Parathyroid adenoma (tissue), 2 donors: ENCODE data around the gene ADGB.

ENCODE experiments used
- H2AFZ ChIP-seq: fragments of 300-600 bp; sonication (generic); one replicate; pipeline ENCODE4 v1.7.0; 2017; ENCODE audit warnings: antibody characterized with exemption, mild to moderate bottlenecking
- H3K27ac ChIP-seq: fragments of 300-600 bp; sonication (generic); one replicate; pipeline ENCODE4 v1.7.0; 2017
- H3K27me3 ChIP-seq: fragments of 300-600 bp; sonication (generic); one replicate; pipeline ENCODE4 v1.7.0; 2017; ENCODE audit warnings: low read length; ENCODE audit not compliant: control insufficient read depth, insufficient read depth
- H3K36me3 ChIP-seq: fragments of 300-600 bp; sonication (generic); one replicate; pipeline ENCODE4 v1.7.0; 2017; ENCODE audit warnings: low read length; ENCODE audit not compliant: control insufficient read depth, insufficient read depth
- H3K4me1 ChIP-seq: fragments of 300-600 bp; sonication (generic); one replicate; pipeline ENCODE4 v1.7.0; 2017; ENCODE audit warnings: control low read depth
- H3K4me2 ChIP-seq: fragments of 300-600 bp; sonication (generic); one replicate; pipeline ENCODE4 v1.7.0; 2017; ENCODE audit warnings: low read length
- H3K4me3 ChIP-seq: fragments of 300-600 bp; sonication (generic); one replicate; pipeline ENCODE4 v1.7.0; 2017; ENCODE audit warnings: low read depth, low read length
- H3K79me2 ChIP-seq: fragments of 300-600 bp; sonication (generic); one replicate; pipeline ENCODE4 v1.7.0; 2017; ENCODE audit warnings: control low read depth
- H3K9ac ChIP-seq: fragments of 300-600 bp; sonication (generic); one replicate; pipeline ENCODE4 v1.7.0; 2017; ENCODE audit warnings: mild to moderate bottlenecking
- H3K9me3 ChIP-seq: fragments of 300-600 bp; sonication (generic); one replicate; pipeline ENCODE4 v1.7.0; 2017; ENCODE audit warnings: low read length; ENCODE audit not compliant: control insufficient read depth
- TF ChIP-seq, protein P1 (sequence below): fragments of 300-600 bp; sonication (generic); IDR thresholded peaks from one replicate; pipeline ENCODE4 v1.7.0; 2017; ENCODE audit warnings: antibody characterized with exemption, mild to moderate bottlenecking
- donor health status: primary hyperparathyroidism.

ADGB gene

DNA sequence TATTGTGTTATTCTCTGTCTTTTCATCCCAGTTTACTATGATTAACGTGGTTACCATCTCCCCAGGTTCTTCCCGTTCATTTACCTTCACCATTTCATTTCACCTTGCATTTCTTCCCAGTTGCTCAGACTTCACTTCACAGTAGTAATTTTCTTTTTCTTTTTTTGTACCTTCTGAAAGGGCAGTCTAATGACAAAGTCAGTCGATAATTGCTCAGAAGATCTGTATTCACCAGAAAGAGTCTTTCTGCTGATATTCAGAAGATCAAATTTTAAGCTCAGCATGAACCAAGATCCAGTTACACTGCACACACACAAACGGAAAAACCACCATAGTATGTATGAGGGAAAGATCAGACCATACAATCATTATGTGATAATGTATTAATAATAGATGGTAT lies 265.5 kb downstream of the ADGB start:
- no peaks in the 10 kb centered on the region for H3K9me3 ChIP-seq
- peak overlapping the region; percentile 53 for H2AFZ ChIP-seq
- no peak overlapping the region for H3K4me2 ChIP-seq
- no peaks in the 10 kb centered on the region for H3K27me3 ChIP-seq
- no peaks in the 10 kb centered on the region for H3K79me2 ChIP-seq
- peak overlapping the region; percentile 98 for H3K27ac ChIP-seq
- peaks cover 77% of the 10 kb centered on the region for H3K4me1 ChIP-seq
- H3K9ac ChIP-seq = no peak overlapping the region
- no peak overlapping the region for H3K4me3 ChIP-seq
- no peaks in the 10 kb centered on the region for H3K36me3 ChIP-seq
- TF ChIP-seq, protein P1, sequence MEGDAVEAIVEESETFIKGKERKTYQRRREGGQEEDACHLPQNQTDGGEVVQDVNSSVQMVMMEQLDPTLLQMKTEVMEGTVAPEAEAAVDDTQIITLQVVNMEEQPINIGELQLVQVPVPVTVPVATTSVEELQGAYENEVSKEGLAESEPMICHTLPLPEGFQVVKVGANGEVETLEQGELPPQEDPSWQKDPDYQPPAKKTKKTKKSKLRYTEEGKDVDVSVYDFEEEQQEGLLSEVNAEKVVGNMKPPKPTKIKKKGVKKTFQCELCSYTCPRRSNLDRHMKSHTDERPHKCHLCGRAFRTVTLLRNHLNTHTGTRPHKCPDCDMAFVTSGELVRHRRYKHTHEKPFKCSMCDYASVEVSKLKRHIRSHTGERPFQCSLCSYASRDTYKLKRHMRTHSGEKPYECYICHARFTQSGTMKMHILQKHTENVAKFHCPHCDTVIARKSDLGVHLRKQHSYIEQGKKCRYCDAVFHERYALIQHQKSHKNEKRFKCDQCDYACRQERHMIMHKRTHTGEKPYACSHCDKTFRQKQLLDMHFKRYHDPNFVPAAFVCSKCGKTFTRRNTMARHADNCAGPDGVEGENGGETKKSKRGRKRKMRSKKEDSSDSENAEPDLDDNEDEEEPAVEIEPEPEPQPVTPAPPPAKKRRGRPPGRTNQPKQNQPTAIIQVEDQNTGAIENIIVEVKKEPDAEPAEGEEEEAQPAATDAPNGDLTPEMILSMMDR = no peak

DNA sequence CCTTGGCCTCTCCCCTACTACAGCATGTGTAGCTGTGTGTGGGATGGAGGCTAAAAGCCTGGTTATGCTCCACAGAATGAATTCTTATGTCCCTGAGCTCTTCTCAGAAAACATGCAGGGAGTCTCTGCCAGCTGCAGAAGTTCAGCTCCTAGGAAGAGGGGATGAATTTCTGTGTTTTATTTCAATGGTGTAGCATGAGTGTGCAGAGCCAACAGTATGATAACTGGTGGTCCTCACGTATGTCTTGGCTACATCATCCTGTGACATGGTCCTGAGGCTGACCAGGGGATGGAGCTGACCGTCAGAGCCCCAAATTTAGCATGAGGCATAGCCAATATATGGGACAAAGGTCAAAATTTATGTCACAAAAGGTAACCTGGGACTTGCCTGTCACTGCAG lies 266.1 kb downstream of the ADGB start:
- no peak overlapping the region for H3K4me2 ChIP-seq
- H3K9ac ChIP-seq = no peak overlapping the region
- H3K27ac ChIP-seq = peak overlapping the region; percentile 98
- H3K27me3 ChIP-seq = no peaks in the 10 kb centered on the region
- peak overlapping the region; percentile 53 for H2AFZ ChIP-seq
- no peaks in the 10 kb centered on the region for H3K79me2 ChIP-seq
- peaks cover 72% of the 10 kb centered on the region for H3K4me1 ChIP-seq
- no peak overlapping the region for H3K4me3 ChIP-seq
- TF ChIP-seq, protein P1 = no peak
- no peaks in the 10 kb centered on the region for H3K9me3 ChIP-seq
- no peaks in the 10 kb centered on the region for H3K36me3 ChIP-seq
